HTR-8/SVneo (cell line): ENCODE data around the gene JARID2.

Source experiments
- DNase-seq: peaks from one replicate; pipeline ENCODE4 v3.0.0; 2011; ENCODE audit warnings: low spot score, mixed read lengths; ENCODE audit not compliant: insufficient read length
- FAIRE-seq: peaks from 2 replicates; lab custom pipeline; 2011; peaks lifted over from hg19 to GRCh38; lab: Jason Lieb, UNC

JARID2 gene

GRCh38 chr6:15429141-15430110, 183.6 kb downstream of the JARID2 start:
- no peak for FAIRE-seq
- no peak for DNase-seq

- DNase-seq = no peak
- FAIRE-seq = no peak
These were observed 184.3 kb downstream of the JARID2 start for GRCh38 chr6:15430186-15430585.

GRCh38 chr6:15430931-15431405, 185.1 kb downstream of the JARID2 start:
- FAIRE-seq = no peak
- DNase-seq = no peak

- FAIRE-seq = no peak
- peak; percentile 26 for DNase-seq
These were observed 186.1 kb downstream of the JARID2 start for GRCh38 chr6:15431762-15432483.

GRCh38 chr6:15433511-15433861, 187.6 kb downstream of the JARID2 start:
- DNase-seq (no peak), FAIRE-seq (no peak)

GRCh38 chr6:15434263-15434662, 188.4 kb downstream of the JARID2 start:
- no peak for FAIRE-seq
- DNase-seq = no peak

GRCh38 chr6:15434823-15435380, 189.0 kb downstream of the JARID2 start:
- FAIRE-seq = no peak
- no peak for DNase-seq

- no peak for DNase-seq
- FAIRE-seq = no peak
These were observed 189.6 kb downstream of the JARID2 start for GRCh38 chr6:15435468-15435867.

GRCh38 chr6:15436451-15436850, 190.6 kb downstream of the JARID2 start:
- DNase-seq = no peak
- FAIRE-seq = no peak

- DNase-seq = no peak
These were observed 191.3 kb downstream of the JARID2 start for GRCh38 chr6:15437090-15437635.

GRCh38 chr6:15439410-15440025, 193.6 kb downstream of the JARID2 start:
- no peak for DNase-seq
- FAIRE-seq = no peak

More at GRCh38 chr6:15437090-15437635, 191.3 kb downstream of the JARID2 start:
- no peak for FAIRE-seq

- DNase-seq = no peak
- FAIRE-seq = no peak
These were observed 194.2 kb downstream of the JARID2 start for GRCh38 chr6:15440040-15440439.

GRCh38 chr6:15441215-15441868, 195.5 kb downstream of the JARID2 start:
- FAIRE-seq = no peak
- DNase-seq = peak; percentile 70

GRCh38 chr6:15441981-15442380, 196.1 kb downstream of the JARID2 start:
- no peak for FAIRE-seq
- DNase-seq = no peak

GRCh38 chr6:15442467-15442866, 196.6 kb downstream of the JARID2 start:
- no peak for DNase-seq
- FAIRE-seq = no peak

- DNase-seq = peak; percentile 48
- FAIRE-seq = no peak
These were observed 197.4 kb downstream of the JARID2 start for GRCh38 chr6:15443119-15443830.

GRCh38 chr6:15444081-15444731, 198.3 kb downstream of the JARID2 start:
- DNase-seq = no peak

GRCh38 chr6:15444881-15445280, 199.0 kb downstream of the JARID2 start:
- FAIRE-seq (no peak), DNase-seq (peak; percentile 36)

More at GRCh38 chr6:15444081-15444731, 198.3 kb downstream of the JARID2 start:
- no peak for FAIRE-seq
